Kidney (tissue), 14 donors: ENCODE results near the gene CRY2. TPM values are rescaled to one million over a fixed set of nuclear protein-coding genes. Genes with fewer than 3 reads are reported as not detected.

Experiments used
- DNase-seq, 5 donors: peaks; one replicate each; pipeline ENCODE4 v3.0.0-alpha.2; 2013 to 2020
- FAIRE-seq: peaks from 2 replicates; lab custom pipeline; 2012; peaks lifted over from hg19 to GRCh38; lab: Jason Lieb, UNC
- H3K27ac ChIP-seq, 2 donors: one replicate each; pipeline ENCODE4 v1.7.0; 2013; ENCODE audit warnings: low read depth in 2 of 2, low read length in 2 of 2, inconsistent platforms in 1 of 2
- H3K27me3 ChIP-seq: one replicate; pipeline ENCODE4 v1.7.1; 2013; ENCODE audit warnings: low read length, inconsistent platforms; ENCODE audit not compliant: control insufficient read depth, insufficient read depth
- H3K36me3 ChIP-seq, 3 donors: one replicate each; pipeline versions ENCODE4 v1.7.0 to v1.7.1; 2013; ENCODE audit warnings: low read length in 3 of 3, control low read depth in 1 of 3, inconsistent platforms in 1 of 3; ENCODE audit not compliant: insufficient read depth in 3 of 3, control insufficient read depth in 2 of 3
- H3K4me1 ChIP-seq, 3 donors: one replicate each; pipeline versions ENCODE4 v1.7.0 to v1.7.1; 2013; ENCODE audit warnings: low read length in 3 of 3, inconsistent platforms in 1 of 3, low read depth in 1 of 3; ENCODE audit not compliant: control insufficient read depth in 2 of 3, insufficient read depth in 2 of 3
- H3K4me3 ChIP-seq, 3 donors: one replicate each; pipeline versions ENCODE4 v1.7.0 to v1.8.1; 2013; ENCODE audit warnings: low read length in 3 of 3, control low read depth in 1 of 3, inconsistent platforms in 1 of 3
- H3K9ac ChIP-seq, 3 donors: one replicate each; pipeline versions ENCODE4 v1.7.0 to v1.7.1; 2013; ENCODE audit warnings: low read length in 3 of 3, control low read depth in 1 of 3, inconsistent platforms in 1 of 3
- H3K9me3 ChIP-seq, 3 donors: one replicate each; pipeline versions ENCODE4 v1.7.0 to v1.7.1; 2013; ENCODE audit warnings: low read length in 3 of 3, control low read depth in 1 of 3, inconsistent platforms in 1 of 3; ENCODE audit not compliant: control insufficient read depth in 2 of 3, insufficient read depth in 1 of 3
- CTCF ChIP-seq: IDR thresholded peaks from 3 replicates; pipeline ENCODE4 v1.5.1; 2012; ENCODE audit warnings: mild to moderate bottlenecking, moderate library complexity, borderline replicate concordance; ENCODE audit not compliant: insufficient read depth; ENCODE audit errors: extremely low read depth
- intact Hi-C: fragments of 100-400 bp; cut with DNase I; formaldehyde crosslinking; loops from one replicate; pipeline ENCODE4 v1.11.1; 2022
- polyA plus RNA-seq: library from polyadenylated mRNA; stranded (reverse); fragments of 350-450 nt; fragmentation: Illumina TruSeq; extraction: RNeasy Lipid Tissue Mini Kit (QIAGEN cat#74804); gene quantifications from one replicate; pipeline ENCODE4 v1.2.3, GENCODE V29; 2014; ENCODE audit warnings: low read depth, low replicate concordance; ENCODE audit not compliant: insufficient read depth
- total RNA-seq: library from RNA; stranded (reverse); fragmentation: NEBNext Ultra II Directional; extraction: Animal tissue kit (Norgen Biotek cat#: 25700); gene quantifications from one replicate; pipeline ENCODE4 v1.2.1, GENCODE V29; 2021
- donor health status: control.
- donor health status: control.
- donor health status: control.
- donor health status: control.
- donor health status: control.
- donor health status: DM: yes; HTN: yes; CAD: no.
- donor health status: Normal renal cell carcinoma (clear cell type).

Gene CRY2
- total and polyA plus RNA-seq, 2 donors from 2014 or later = 20.7 to 44.5 TPM

DNA sequence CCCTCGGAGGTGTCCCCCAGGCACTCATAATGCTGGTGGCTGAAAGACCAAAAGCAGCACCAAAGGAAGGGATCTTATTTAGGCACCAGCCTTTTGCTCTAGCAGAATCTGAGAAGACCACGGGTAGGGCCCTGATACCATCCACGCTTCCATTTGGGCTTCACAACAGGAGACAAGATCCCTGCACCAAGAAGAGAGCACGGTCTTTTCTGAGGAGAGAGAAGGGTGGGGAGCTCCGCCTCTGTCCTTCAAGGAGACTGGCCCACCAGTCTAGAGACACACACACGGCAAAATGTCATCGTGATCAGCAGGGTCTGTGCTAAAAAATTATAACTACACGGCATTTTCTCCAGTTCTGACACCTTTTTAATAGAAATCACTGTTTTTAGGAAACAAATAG, 84.9 kb downstream of the CRY2 start:
- intact Hi-C loops = no loop called here
- no peak overlapping the region for H3K4me3 ChIP-seq
- DNase-seq (no peak), FAIRE-seq (no peak)
- H3K4me1 ChIP-seq = peaks cover 0 to 18% (median 10%) of the 10 kb centered on the region in 3 donors
- no peak overlapping the region for H3K27ac ChIP-seq
- H3K9me3 ChIP-seq = no peaks in the 10 kb centered on the region
- peaks cover 3 to 18% (median 10%) of the 10 kb centered on the region in 3 donors for H3K36me3 ChIP-seq
- TF ChIP-seq CTCF = no peak
- no peak overlapping the region for H3K9ac ChIP-seq
- H3K27me3 ChIP-seq = no peaks in the 10 kb centered on the region

Other genes starting within 250 kb of the CRY2 start
- 2.8 TPM for gene CHST1, start 181.9 kb upstream of the CRY2 start, total RNA-seq
- gene CHST1, start 181.9 kb upstream of the CRY2 start, polyA plus RNA-seq = 2.9 TPM
- gene SLC35C1, start 42.3 kb upstream of the CRY2 start, total RNA-seq = 20.6 TPM
- 5.7 TPM for gene SLC35C1, start 42.3 kb upstream of the CRY2 start, polyA plus RNA-seq
- 15.7 TPM for gene MAPK8IP1, start 38.2 kb downstream of the CRY2 start, total RNA-seq
- 24.8 TPM for gene MAPK8IP1, start 38.2 kb downstream of the CRY2 start, polyA plus RNA-seq
- gene FREY1, start 59.8 kb downstream of the CRY2 start, total RNA-seq = 1.0 TPM
- 0.99 TPM for gene FREY1, start 59.8 kb downstream of the CRY2 start, polyA plus RNA-seq
- 38.4 TPM for gene PEX16, start 70.4 kb downstream of the CRY2 start, total RNA-seq
- gene PEX16, start 70.4 kb downstream of the CRY2 start, polyA plus RNA-seq = 46.0 TPM
- gene LARGE2, start 75.2 kb downstream of the CRY2 start, total RNA-seq = 13.1 TPM
- gene LARGE2, start 75.2 kb downstream of the CRY2 start, polyA plus RNA-seq = 29.8 TPM